DOHH2 (cell line): ENCODE data around the gene ITSN2.

Experiments
- CTCF ChIP-seq: fragments of 200-600 bp; sonication (generic); IDR thresholded peaks from one replicate; pipeline ENCODE4 v1.5.1; 2014; ENCODE audit warnings: antibody characterized with exemption, mild to moderate bottlenecking, low read depth, low read length; ENCODE audit not compliant: poor library complexity, severe bottlenecking
- EZH2phosphoT487 ChIP-seq: fragments of 200-600 bp; sonication (generic); IDR thresholded peaks from 2 replicates; pipeline ENCODE4 v1.6.1; 2017; ENCODE audit warnings: borderline replicate concordance, mild to moderate bottlenecking, antibody characterized with exemption, low read length, moderate library complexity, mixed read lengths

- TF ChIP-seq CTCF: no peak
- TF ChIP-seq EZH2phosphoT487: no peak
Measured at GRCh38 chr2:24169023-24169422, 191.3 kb downstream of the ITSN2 start.
